ENCODE results near the gene BLOC1S5. TPM values are rescaled to one million over a fixed set of nuclear protein-coding genes. Genes with fewer than 3 reads are reported as not detected.
A peak's percentile ranks its signal among the peaks of the same experiment; 100 is the strongest.
"Not testable (repeated sequence)": the region's sequence is repeated elsewhere in the genome, so short reads cannot be mapped to it uniquely, and the experiment has no call there.

The BLOC1S5 gene
- polyA plus RNA-seq, 1 donor from 2014 or later: 29.5 TPM

DNA sequence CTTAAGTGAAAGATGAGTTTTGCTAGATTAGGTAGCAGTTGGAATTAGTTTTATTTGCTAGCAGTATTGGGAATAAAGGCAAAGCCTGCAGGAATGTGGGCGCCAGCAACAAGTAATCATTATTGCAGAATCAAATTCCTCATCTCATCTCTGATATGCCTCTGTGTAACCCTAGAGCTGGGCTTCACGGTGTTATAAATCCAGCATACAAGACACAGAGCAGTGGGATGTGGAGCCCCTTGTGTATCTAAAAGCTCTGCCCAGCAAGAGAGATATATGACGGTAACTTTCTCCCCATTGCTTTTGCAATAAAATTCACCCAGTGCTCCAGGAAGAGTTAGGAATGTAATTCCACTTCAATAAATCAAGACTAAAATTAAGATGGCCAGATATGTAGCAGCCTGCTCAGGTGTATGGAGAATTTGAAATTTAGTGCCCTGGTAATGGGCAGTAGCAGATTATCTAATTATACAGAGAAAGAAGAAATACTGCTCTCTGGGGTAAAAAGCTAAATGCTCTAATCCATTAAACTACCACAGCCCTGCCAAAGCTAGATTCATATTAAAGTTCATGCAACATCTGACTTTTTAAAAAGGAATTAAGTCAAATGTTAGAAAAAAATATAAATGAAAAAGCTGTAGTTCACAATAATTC is 5.6 kb upstream of the BLOC1S5 start:
- peaks cover 8% of the 10 kb centered on the region for H3K36me3 Mint-ChIP-seq

DNA sequence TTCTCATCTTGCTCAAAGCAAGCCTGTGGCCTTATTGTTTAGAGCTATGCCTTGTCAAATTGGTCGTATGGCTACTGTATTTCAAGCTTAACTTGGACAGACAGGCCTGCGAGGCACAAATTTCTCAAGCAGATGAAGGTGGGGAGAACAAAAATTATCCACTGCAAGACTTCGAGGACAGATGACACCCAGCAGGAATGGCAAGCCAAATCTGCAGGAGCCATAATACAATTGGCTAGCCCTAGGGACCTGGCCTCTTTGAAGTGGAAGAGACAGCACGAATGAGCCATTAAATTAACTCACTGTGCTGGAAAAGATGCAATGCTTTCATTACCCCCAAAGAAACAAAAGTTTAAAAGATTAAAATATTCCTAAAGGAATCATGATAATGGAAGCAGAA is 5.0 kb upstream of the BLOC1S5 start:
- Mint-ChIP-seq H3K27me3 (no peaks in the 10 kb centered on the region), H3K36me3 (peaks cover 6% of the 10 kb centered on the region), H3K27ac (no peak overlapping the region), H3K4me3 (no peak overlapping the region), H3K9me3 (no peaks in the 10 kb centered on the region), H3K4me1 (peaks cover 6 to 12% (median 9%) of the 10 kb centered on the region in 3 donors)

More for the DNA sequence above, 5.6 kb upstream of the BLOC1S5 start:
- no peak overlapping the region for H3K4me3 Mint-ChIP-seq
- peaks cover 0 to 8% (median 5%) of the 10 kb centered on the region in 3 donors for H3K4me1 Mint-ChIP-seq
- H3K27me3 Mint-ChIP-seq: no peaks in the 10 kb centered on the region
- no peak overlapping the region for H3K27ac Mint-ChIP-seq
- no peaks in the 10 kb centered on the region for H3K9me3 Mint-ChIP-seq

DNA sequence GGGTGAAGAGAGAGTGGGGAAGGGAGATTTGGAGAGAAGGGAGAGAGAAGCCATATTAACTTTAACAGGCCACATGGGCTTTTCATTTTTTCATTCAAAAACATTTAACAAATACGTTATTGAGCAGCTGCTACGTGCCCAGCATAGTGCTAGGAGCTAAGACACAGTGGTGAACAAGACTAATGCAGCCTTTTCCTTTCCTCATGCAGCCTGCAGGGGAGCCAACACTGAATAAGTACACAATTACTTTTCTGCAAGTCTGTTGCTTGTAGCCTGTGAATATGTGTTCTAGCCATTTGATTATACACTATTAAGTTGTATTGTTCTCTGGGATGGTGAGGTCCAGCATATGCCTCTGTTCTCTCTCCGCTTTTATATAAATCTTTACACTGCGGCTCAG is 1.9 kb upstream of the BLOC1S5 start:
- Mint-ChIP-seq H3K4me1 (peaks cover 10 to 21% (median 14%) of the 10 kb centered on the region in 3 donors), H3K9me3 (no peaks in the 10 kb centered on the region), H3K4me3 (peak overlapping the region in 1 of 4 donors; percentile 66), H3K36me3 (peaks cover 3% of the 10 kb centered on the region), H3K27ac (peak overlapping the region in 1 of 3 donors; percentile 64), H3K27me3 (no peaks in the 10 kb centered on the region)

DNA sequence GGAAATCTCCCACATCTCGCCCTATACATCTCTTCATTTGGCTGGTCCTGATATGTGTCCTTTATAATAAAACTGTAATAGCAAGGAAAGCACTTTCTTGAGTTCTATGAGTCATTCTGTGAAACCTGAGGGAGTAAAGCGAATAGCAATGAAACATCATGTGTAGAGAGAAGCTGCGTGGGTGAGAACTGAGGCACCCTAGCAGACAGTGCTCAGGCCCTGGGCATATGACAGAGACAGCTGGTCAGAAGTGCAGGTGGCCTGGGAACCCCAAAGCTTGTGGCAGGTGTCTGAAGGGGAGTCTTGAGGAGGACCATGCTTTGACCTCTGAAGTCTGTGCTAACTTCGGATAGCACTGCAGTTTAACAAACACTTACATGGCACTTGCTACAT is 1.3 kb upstream of the BLOC1S5 start:
- H3K36me3 Mint-ChIP-seq: peaks cover 3% of the 10 kb centered on the region
- peak overlapping the region; percentile 39 to 97 (median 85) for H3K4me3 Mint-ChIP-seq
- peaks cover 10 to 21% (median 14%) of the 10 kb centered on the region in 3 donors for H3K4me1 Mint-ChIP-seq
- H3K9me3 Mint-ChIP-seq: no peaks in the 10 kb centered on the region
- peak overlapping the region; percentile 96 to 97 (median 96) for H3K27ac Mint-ChIP-seq
- no peaks in the 10 kb centered on the region for H3K27me3 Mint-ChIP-seq

DNA sequence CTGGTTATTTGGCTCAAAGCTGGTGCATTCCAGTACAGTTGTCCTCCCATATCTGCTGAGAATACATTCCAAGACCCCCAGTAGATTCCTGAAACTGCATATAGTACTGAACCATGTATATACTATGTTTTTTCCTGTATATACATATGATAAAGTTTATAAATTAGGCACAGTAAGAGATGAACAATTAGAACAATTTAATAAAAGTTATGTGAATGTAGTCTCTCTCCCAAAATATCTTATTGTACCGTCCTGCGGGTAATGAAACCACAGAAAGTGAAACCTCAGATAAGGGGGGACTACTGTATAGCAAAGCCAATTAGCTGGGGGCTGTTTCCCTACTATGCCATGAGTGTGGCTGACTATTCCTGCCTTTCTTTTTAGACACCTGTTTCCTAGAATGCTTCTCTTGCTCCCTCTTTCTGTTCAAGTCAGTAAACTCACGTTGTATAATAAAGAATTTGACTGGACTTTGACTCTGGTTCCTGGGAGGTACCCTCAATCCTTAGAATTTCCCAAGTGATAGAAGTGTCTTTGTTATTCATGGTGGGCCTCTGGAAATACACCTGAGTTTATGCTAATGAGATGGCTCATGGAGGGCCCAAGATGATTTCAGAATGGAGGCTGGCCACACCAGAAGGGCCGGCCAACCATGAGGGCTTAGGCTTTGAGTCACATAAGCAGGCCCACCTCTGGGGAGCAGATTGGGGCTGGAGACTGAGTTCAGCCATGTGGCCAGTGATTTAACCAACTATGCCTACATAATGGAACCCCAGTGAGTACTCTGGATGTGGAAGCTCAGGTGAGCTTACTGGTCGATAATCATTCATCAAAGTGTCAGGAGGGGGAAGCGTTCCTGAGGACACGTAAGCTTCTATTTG is 689 bp upstream of the BLOC1S5 start:
- peaks cover 3% of the 10 kb centered on the region for H3K36me3 Mint-ChIP-seq
- no peaks in the 10 kb centered on the region for H3K27me3 Mint-ChIP-seq
- H3K4me1 Mint-ChIP-seq: peaks cover 16 to 23% (median 17%) of the 10 kb centered on the region in 3 donors
- H3K4me3 Mint-ChIP-seq: peak overlapping the region; percentile 91 to 97 (median 96)
- no peaks in the 10 kb centered on the region for H3K9me3 Mint-ChIP-seq
- peak overlapping the region; percentile 96 to 97 (median 96) for H3K27ac Mint-ChIP-seq

DNA sequence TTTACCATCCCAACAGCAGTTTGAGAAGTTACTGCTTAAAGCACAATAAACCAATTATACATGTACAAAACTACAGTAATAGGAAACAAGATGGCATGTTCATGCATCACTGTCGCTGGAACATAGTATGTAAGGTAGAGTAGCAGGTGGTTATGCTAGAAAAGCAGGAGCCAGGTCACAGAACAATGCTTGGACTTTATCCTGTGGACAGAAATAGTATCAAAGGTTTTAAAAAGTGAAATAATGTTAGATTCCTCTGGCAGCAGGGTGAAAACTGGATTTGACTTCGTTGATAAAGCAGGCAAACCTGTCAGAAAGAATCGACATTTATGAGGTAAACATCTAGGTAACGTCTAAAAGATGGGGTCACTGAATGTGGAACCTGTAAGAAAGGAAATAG is 2.5 kb downstream of the BLOC1S5 start:
- Mint-ChIP-seq H3K4me3 (peak overlapping the region in 1 of 4 donors; percentile 97), H3K27ac (no peak overlapping the region), H3K4me1 (peaks cover 16 to 24% (median 23%) of the 10 kb centered on the region in 3 donors), H3K9me3 (no peaks in the 10 kb centered on the region), H3K27me3 (no peaks in the 10 kb centered on the region), H3K36me3 (peaks cover 3% of the 10 kb centered on the region)

DNA sequence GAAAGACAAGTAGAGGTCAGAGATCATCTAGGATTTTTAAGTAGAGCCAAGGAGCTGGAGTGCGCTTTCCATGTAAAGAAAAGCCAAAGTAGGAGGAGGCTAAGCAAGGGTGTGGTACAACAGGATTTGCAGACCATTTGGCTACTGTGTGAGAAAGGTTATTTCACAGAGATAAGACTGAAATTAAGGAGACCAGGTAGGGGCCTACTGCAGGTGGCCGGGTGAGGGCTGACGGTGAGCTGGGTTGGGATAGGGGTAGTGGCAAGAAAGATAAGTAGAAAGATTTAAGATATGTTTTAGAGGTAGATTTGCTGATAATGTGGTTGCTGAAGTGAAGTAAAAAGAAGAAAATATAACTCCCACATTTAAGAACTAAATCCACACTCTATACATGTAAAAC is 3.8 kb downstream of the BLOC1S5 start:
- Mint-ChIP-seq H3K4me1 (peaks cover 16 to 23% (median 22%) of the 10 kb centered on the region in 3 donors), H3K27ac (peak overlapping the region in 1 of 3 donors; percentile 78), H3K27me3 (no peaks in the 10 kb centered on the region), H3K36me3 (peaks cover 3% of the 10 kb centered on the region), H3K4me3 (peak overlapping the region in 1 of 4 donors; percentile 66), H3K9me3 (no peaks in the 10 kb centered on the region)

DNA sequence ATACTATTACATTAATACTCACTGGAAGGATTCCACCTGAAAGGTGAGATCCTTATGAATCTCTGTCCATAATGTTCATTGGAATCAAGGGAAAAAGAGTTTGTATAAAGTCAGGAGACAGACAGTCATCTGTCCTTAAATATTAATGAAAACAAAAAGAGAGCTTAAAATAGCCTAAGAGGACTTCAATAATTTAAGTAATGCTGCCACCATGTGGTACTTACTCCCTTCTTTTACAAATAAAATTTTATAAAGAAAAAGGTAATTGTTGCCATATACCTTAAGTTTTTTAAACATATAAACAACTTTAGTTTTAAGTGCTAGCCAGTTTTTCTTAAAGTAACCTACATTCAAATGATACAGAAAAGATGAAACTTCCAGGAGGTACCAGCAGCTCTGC is 5.1 kb downstream of the BLOC1S5 start:
- H3K27ac Mint-ChIP-seq: no peak overlapping the region
- H3K36me3 Mint-ChIP-seq: peaks cover 3% of the 10 kb centered on the region
- H3K4me3 Mint-ChIP-seq: no peak overlapping the region
- H3K4me1 Mint-ChIP-seq: peaks cover 10 to 17% (median 12%) of the 10 kb centered on the region in 3 donors
- H3K27me3 Mint-ChIP-seq: no peaks in the 10 kb centered on the region
- H3K9me3 Mint-ChIP-seq: no peaks in the 10 kb centered on the region

DNA sequence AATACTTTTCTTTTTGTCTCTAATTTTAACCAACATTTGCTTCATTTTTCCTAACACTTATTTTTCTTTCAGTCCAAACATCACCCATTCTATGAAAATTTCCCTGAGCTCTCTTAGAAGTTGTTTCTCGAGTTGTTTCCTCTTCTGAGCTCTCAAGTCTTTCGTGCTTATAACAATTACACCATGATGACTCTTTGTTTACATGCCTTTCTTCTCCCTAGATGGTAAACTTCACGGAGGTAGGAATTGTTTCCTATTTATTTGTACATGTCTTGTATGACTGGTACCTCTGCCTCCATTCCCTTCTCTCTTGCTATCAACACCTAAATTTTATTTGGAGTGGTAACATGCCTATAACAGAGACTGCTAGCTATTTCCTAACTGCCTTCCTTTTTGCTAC is 6.4 kb downstream of the BLOC1S5 start:
- Mint-ChIP-seq H3K27me3 (no peaks in the 10 kb centered on the region), H3K9me3 (no peaks in the 10 kb centered on the region), H3K4me1 (peaks cover 6 to 12% (median 8%) of the 10 kb centered on the region in 3 donors), H3K27ac (peak overlapping the region in 1 of 3 donors; percentile 10), H3K4me3 (no peak overlapping the region), H3K36me3 (peaks cover 3% of the 10 kb centered on the region)

DNA sequence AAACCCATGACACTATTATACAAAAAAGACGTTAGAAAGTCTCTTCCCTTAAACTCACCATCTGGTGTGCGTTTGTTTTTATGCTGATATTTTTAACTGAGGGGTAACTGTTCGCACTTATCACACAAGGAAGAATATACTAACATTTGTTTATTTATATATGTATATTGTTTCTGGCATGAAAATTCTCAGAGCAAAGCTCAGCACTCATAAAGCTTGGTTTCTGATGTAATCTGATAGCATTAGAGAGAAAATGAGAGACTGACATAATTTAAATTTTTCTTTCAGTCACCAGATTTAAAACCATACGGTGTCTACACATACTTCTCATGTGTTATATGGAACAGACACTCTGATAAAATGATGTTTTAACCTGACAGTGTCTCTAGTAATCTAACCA is 6.9 kb downstream of the BLOC1S5 start:
- Mint-ChIP-seq H3K27ac (no peak overlapping the region), H3K36me3 (peaks cover 2% of the 10 kb centered on the region), H3K27me3 (no peaks in the 10 kb centered on the region), H3K4me3 (no peak overlapping the region), H3K4me1 (peaks cover 5 to 12% (median 6%) of the 10 kb centered on the region in 3 donors), H3K9me3 (no peaks in the 10 kb centered on the region)

DNA sequence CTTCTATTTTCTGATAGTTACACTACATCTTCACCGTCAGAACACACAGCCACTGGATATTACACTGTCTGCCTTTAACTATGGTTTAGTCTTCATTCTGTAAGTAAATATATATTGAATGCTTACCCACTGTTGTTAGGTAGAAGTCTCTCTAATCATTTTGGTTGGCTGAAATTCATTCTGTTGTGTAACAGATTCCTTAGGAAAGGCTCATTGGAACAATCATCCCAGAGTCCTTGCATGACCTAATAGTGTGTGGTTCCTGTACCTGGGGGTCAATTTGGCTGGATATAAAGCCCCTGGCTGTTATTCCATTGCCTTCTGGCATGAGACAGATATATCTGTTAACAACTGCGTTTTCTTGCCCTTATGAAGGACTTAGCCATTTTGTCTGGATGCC is 9.9 kb downstream of the BLOC1S5 start:
- Mint-ChIP-seq H3K36me3 (peaks cover 5% of the 10 kb centered on the region), H3K4me3 (no peak overlapping the region), H3K27me3 (no peaks in the 10 kb centered on the region), H3K9me3 (no peaks in the 10 kb centered on the region), H3K27ac (no peak overlapping the region), H3K4me1 (peaks cover 0 to 7% (median 4%) of the 10 kb centered on the region in 3 donors)

DNA sequence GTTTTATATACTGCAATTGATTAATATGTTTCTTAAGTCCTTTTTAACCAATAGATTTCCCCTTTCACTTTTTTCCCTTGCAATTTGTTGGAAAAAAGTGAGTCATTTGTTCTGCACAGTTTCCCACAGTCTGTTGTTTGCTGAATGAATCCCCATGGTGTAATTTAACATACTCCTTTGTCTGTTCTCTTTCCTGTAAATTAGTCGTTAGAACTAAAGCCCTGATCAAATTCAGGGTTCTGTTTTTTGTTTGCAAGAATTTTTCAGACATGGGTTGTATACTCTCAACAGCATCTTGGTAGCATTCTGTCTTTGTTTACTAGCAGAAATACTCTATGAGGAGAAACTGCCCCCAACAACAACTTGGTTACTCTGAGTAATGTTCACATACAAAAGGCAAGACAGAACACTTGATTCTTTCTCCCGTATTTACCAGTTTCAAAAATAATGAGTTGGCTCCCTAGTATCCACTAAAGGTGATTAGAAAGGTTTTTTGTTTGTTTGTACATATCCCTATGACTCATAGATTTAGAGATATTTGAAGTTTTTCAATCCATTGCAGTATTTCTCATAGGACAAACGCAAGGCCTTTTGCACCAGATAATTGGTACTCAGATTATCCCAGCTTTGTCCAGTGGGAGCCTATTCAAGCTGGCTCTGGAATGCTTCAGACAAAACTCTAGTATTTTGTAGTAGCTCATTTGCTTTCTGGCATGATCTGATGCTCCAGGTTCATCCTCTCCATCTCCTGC is 16.5 kb downstream of the BLOC1S5 start:
- Mint-ChIP-seq H3K4me1 (peaks cover 0 to 4% (median 0%) of the 10 kb centered on the region in 3 donors), H3K9me3 (peaks cover 4 to 7% (median 5%) of the 10 kb centered on the region in 3 donors), H3K4me3 (no peak overlapping the region), H3K27me3 (no peaks in the 10 kb centered on the region), H3K27ac (no peak overlapping the region), H3K36me3 (peaks cover 23% of the 10 kb centered on the region)

DNA sequence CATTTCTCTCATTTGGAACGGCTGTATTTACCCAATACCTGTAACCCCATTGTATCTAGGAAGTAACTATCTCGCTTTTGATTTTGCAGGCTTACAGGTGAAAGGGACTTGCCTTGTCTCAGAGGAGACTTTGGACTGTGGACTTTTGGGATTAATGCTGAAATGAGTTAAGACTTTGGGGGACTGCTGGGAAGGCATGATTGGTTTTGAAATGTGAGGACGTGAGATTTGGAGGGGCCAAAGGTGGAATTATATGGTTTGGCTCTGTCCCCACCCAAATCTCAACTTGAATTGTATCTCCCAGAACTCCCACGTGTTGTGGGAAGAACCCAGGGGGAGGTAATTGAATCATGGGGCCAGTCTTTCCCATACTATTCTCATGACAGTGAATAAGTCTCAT is 18.4 kb downstream of the BLOC1S5 start:
- not testable (repeated sequence) for H3K4me1 Mint-ChIP-seq, H3K9me3 Mint-ChIP-seq, H3K4me3 Mint-ChIP-seq, H3K27me3 Mint-ChIP-seq, H3K27ac Mint-ChIP-seq
- H3K36me3 Mint-ChIP-seq: peaks cover 19% of the 10 kb centered on the region

DNA sequence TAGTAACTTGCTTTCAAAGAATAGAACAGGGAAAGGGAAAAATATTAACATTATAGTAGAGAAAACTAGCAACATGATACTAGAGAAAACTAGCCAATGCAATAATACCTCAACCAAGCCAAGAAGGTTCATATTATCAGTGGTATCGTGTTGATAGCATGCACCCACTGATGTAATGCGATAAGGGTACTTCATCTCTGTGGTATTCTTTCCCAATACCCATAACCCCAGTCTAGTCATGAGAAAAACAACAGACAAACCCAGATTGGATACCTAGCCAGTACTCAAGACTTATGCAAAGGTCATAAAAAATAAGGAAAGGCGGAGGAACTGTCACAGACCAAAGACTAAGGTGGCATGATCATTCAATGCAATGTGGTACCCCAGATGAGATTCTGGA is 21.0 kb downstream of the BLOC1S5 start:
- peaks cover 29% of the 10 kb centered on the region for H3K36me3 Mint-ChIP-seq
- H3K27me3 Mint-ChIP-seq: no peaks in the 10 kb centered on the region
- peaks cover 4 to 10% (median 5%) of the 10 kb centered on the region in 3 donors for H3K9me3 Mint-ChIP-seq
- H3K4me3 Mint-ChIP-seq: no peak overlapping the region
- peaks cover 0 to 2% (median 0%) of the 10 kb centered on the region in 3 donors for H3K4me1 Mint-ChIP-seq
- H3K27ac Mint-ChIP-seq: peak overlapping the region in 1 of 3 donors; percentile 26

Data from IgD-negative memory B cell (primary cell).